Transverse colon (tissue), 4 donors: Measurements from ENCODE around the gene ATP2B3. TPM values are rescaled to one million over a fixed set of nuclear protein-coding genes. Genes with fewer than 3 reads are reported as not detected.

Experiments used
- DNase-seq: peaks from one replicate; pipeline ENCODE4 v3.0.0-alpha.2; 2019
- H3K27ac ChIP-seq, 4 donors: fragments of 200-600 bp; sonication (generic); 2 replicates each; pipeline ENCODE4 v1.5.1; 2016 to 2018; ENCODE audit warnings: inconsistent platforms in 4 of 4
- H3K27me3 ChIP-seq: fragments of 200-600 bp; sonication (generic); 2 replicates; pipeline ENCODE4 v1.5.1; 2017; ENCODE audit warnings: inconsistent platforms
- H3K36me3 ChIP-seq, 4 donors: fragments of 200-600 bp; sonication (generic); 2 replicates each; pipeline ENCODE4 v1.5.1; 2017 to 2019; ENCODE audit warnings: inconsistent platforms in 4 of 4
- H3K4me1 ChIP-seq, 4 donors: fragments of 200-600 bp; sonication (generic); 2 replicates each; pipeline ENCODE4 v1.5.1; 2017 to 2020; ENCODE audit warnings: inconsistent platforms in 4 of 4
- H3K4me3 ChIP-seq, 4 donors: fragments of 200-600 bp; sonication (generic); 1 replicate in 1 of 4; 2 replicates in 3 of 4; pipeline versions ENCODE4 v1.5.1 to v1.6.1; 2017 to 2019; ENCODE audit warnings: inconsistent platforms in 4 of 4
- H3K9me3 ChIP-seq, 2 donors: fragments of 200-600 bp; sonication (generic); 2 replicates each; pipeline ENCODE4 v1.5.1; 2017 to 2019; ENCODE audit warnings: inconsistent platforms in 2 of 2
- CTCF ChIP-seq, 5 experiments: fragments of 200-600 bp in 3 of 5; fragments of 450-650 bp in 2 of 5; sonication (generic) in 3 of 5; IDR thresholded peaks; 1 replicate in 2 of 5; 2 replicates in 3 of 5; pipeline ENCODE4 v1.5.1; 2016 to 2017; ENCODE audit warnings: antibody characterized with exemption in 5 of 5, inconsistent platforms in 3 of 5, mild to moderate bottlenecking in 2 of 5, moderate library complexity in 1 of 5
- EP300 ChIP-seq: sonication (generic); formaldehyde crosslinking; IDR thresholded peaks from one replicate; pipeline ENCODE4 v1.6.1; 2017; ENCODE audit warnings: antibody characterized with exemption, low read depth
- POLR2A ChIP-seq: fragments of 450-650 bp; IDR thresholded peaks from one replicate; pipeline ENCODE4 v1.6.1; 2016; ENCODE audit warnings: antibody characterized with exemption, mild to moderate bottlenecking, moderate library complexity
- POLR2AphosphoS5 ChIP-seq, 3 donors: sonication (generic); formaldehyde crosslinking; IDR thresholded peaks; one replicate each; pipeline ENCODE4 v1.6.1; 2016; ENCODE audit warnings: antibody characterized with exemption in 3 of 3
- WGBS, 2 donors: methylation state at CpG; one replicate each; pipeline ENCODE4 v1.1.5; 2018; ENCODE audit warnings: low coverage in 1 of 2; 5-methylcytosine and 5-hydroxymethylcytosine counted together
- in situ Hi-C, 4 donors: fragments of 200-750 bp; cut with MboI; loops; one replicate each; pipeline versions ENCODE4 v1.15.0 to v1.15.1; 2017; ENCODE audit warnings: low sequenced_read_pairs in 3 of 4, low pct_ligation_motif_present in 1 of 4, low pct_unique_long_range_greater_than_20kb in 1 of 4
- intact Hi-C: fragments of 100-400 bp; cut with DNase I; formaldehyde crosslinking; loops from one replicate; pipeline ENCODE4 v1.15.1; 2023; ENCODE audit warnings: low total_unique reads
- total RNA-seq, 4 donors: library from RNA; depleted of rRNA; stranded (reverse); fragments of >200 nt; gene quantifications; one replicate each; pipeline ENCODE4 v1.1.0, GENCODE V29; 2016

The ATP2B3 gene
- total RNA-seq, 4 donors from 2014 or later = not detected

GRCh38 chrX:153539979-153540358 is 22.5 kb downstream of the ATP2B3 start:
- no peaks in the 10 kb centered on the region for H3K36me3 ChIP-seq
- no peaks in the 10 kb centered on the region for H3K4me1 ChIP-seq
- no peaks in the 10 kb centered on the region for H3K9me3 ChIP-seq
- H3K4me3 ChIP-seq = no peak overlapping the region
- WGBS, 2 donors = 71% methylated on average over 9 of the region's 9 CpGs; no CpG with 5 or more reads in 1 of the 2 donors
- no peak for DNase-seq
- intact Hi-C loops = no loop called here
- TF ChIP-seq POLR2AphosphoS5 (IDR thresholded peaks at IDR 0.05) (no peak), CTCF (IDR thresholded peaks at IDR 0.05) (no peak), EP300 (no peak), POLR2A (no peak)
- in situ Hi-C loops = no loop called here
- no peak overlapping the region for H3K27ac ChIP-seq
- no peaks in the 10 kb centered on the region for H3K27me3 ChIP-seq

- in situ Hi-C loops = no loop called here
- Histone ChIP-seq H3K4me1 (no peaks in the 10 kb centered on the region), H3K4me3 (no peak overlapping the region), H3K27me3 (no peaks in the 10 kb centered on the region), H3K27ac (no peak overlapping the region), H3K36me3 (no peaks in the 10 kb centered on the region), H3K9me3 (no peaks in the 10 kb centered on the region)
- no peak for DNase-seq
- TF ChIP-seq EP300 (no peak), POLR2A (no peak), CTCF (IDR thresholded peaks at IDR 0.05) (no peak), POLR2AphosphoS5 (IDR thresholded peaks at IDR 0.05) (no peak)
- intact Hi-C loops = no loop called here
- 80% methylated on average over 7 of the region's 8 CpGs; no CpG with 5 or more reads in 1 of the 2 donors for WGBS, 2 donors
Measured at GRCh38 chrX:153544727-153545126, 27.3 kb downstream of the ATP2B3 start.

GRCh38 chrX:153546386-153546785 is 28.9 kb downstream of the ATP2B3 start:
- no peaks in the 10 kb centered on the region for H3K9me3 ChIP-seq

DNA sequence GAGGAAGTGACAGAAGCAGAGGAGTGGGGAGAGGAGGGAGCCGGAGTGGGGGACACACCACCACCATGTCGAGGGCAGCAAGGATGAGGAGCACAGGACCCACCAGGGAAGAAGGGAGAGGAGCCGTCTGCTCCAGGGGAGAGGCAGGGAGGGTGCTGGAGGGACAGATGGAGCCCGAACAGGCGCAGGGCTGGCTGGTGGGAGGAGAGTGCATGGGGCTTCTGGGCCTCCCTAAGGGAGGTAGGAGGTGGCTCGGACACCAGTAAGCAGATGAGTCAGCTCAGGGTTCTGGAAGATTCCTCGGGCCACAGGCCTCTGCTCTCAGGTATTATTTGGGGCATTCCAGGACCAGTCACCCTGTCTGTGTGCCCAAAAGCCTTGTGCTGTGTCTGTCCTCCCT is 29.8 kb downstream of the ATP2B3 start:
- in situ Hi-C loops (no loop called here), intact Hi-C loops (no loop called here)
- WGBS, 2 donors = 51% methylated on average over 7 of the region's 7 CpGs; no CpG with 5 or more reads in 1 of the 2 donors
- H3K4me1 ChIP-seq = no peaks in the 10 kb centered on the region
- DNase-seq = no peak
- H3K36me3 ChIP-seq = no peaks in the 10 kb centered on the region
- H3K27me3 ChIP-seq = no peaks in the 10 kb centered on the region
- no peaks in the 10 kb centered on the region for H3K9me3 ChIP-seq
- TF ChIP-seq POLR2AphosphoS5 (IDR thresholded peaks at IDR 0.05) (no peak), CTCF (IDR thresholded peaks at IDR 0.05) (no peak)
- H3K27ac ChIP-seq = no peak overlapping the region
- H3K4me3 ChIP-seq = no peak overlapping the region

More at GRCh38 chrX:153546386-153546785, 28.9 kb downstream of the ATP2B3 start:
- H3K27me3 ChIP-seq = no peaks in the 10 kb centered on the region
- no peak overlapping the region for H3K27ac ChIP-seq
- no peaks in the 10 kb centered on the region for H3K4me1 ChIP-seq
- no peak for TF ChIP-seq CTCF (IDR thresholded peaks at IDR 0.05)
- no peak for TF ChIP-seq POLR2AphosphoS5 (IDR thresholded peaks at IDR 0.05)
- no peak for TF ChIP-seq POLR2A
- no peak for TF ChIP-seq EP300
- 80% methylated on average over 11 of the region's 11 CpGs; no CpG with 5 or more reads in 1 of the 2 donors for WGBS, 2 donors
- intact Hi-C loops = no loop called here
- H3K36me3 ChIP-seq = no peaks in the 10 kb centered on the region
- H3K4me3 ChIP-seq = no peak overlapping the region
- DNase-seq = no peak
- in situ Hi-C loops = no loop called here
